ENCODE measurements around the gene FAHD2A. TPM values are rescaled to one million over a fixed set of nuclear protein-coding genes. Genes with fewer than 3 reads are reported as not detected.

The FAHD2A gene
- total RNA-seq, 1 experiment from 2014 or later, result 23.0 TPM

DNA sequence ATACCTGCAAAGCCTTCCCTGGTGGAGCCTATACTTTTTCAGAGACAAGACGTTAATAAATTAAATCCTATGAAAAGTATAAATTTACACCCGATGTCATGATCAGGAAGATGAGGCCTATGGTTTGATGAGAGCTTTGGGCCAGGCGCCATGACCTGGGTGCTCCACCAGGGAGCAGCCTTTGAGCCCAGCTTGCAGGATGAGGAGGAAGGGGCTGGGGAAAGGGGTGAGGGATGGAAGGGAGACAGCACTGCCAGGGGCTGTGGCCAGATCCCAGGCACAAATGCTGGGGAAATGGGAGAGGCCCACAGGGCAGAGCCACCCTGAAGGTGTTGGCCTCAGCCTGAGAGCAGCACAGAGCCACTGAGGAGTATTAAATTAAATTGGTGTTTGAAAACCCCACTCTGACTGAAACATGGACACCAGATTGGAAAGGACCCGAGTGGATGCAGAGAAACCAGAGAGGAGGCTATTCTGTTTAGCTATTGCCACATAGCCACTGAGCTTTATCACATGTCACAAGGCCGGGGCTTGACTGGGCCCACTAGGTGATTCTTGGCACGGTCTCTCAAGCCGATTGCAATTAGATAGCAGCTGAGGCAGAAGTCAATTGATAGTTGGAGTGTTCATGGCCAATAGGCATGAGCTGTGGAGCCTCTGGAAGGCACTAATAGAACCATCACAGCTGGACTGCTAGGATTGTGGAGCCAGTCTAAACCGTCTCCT, 9.6 kb upstream of the FAHD2A start:
- intact Hi-C loops (cut with micrococcal nuclease; ENCODE audit: unreplicated experiment), result no loop called here

DNA sequence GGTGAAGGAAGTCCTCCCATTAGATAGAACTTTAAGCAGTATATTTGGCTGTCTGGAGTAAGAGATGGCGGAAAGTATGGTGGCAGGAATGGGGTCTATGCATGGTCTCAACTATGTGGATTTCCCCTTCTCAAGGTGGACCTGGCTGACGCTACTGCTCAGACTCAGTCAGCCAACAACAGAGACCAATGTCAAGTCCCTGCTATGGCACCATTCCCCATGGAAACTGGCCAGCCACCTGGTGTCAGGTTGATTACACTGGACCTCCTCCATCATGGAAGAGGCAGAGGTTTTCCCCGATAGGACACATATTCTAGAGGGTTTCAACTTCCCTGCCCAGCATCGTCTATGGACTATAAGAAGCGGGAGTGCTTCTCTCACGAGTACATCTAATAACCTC, 8.6 kb upstream of the FAHD2A start:
- no peaks in the 10 kb centered on the region for H3K9me3 ChIP-seq (ENCODE audit: insufficient read depth, low read depth)
- TF ChIP-seq CTCF (conservative IDR thresholded peaks at IDR 0.05), result no peak
- no peak for TF ChIP-seq EZH2 (IDR thresholded peaks at IDR 0.05; ENCODE audit: low read depth)
- CTCF ChIA-PET, result no interaction called here
- intact Hi-C loops (cut with micrococcal nuclease; ENCODE audit: unreplicated experiment), result no loop called here
- H2AFZ ChIP-seq, result no peak overlapping the region
- H4K20me1 ChIP-seq (ENCODE audit: insufficient read depth), result no peaks in the 10 kb centered on the region
- H3K27me3 ChIP-seq (ENCODE audit: insufficient read depth, low read depth), result no peaks in the 10 kb centered on the region; the same call in 1 of the 2 replicates
- no peaks in the 10 kb centered on the region for H3K36me3 ChIP-seq (ENCODE audit: low read depth)
- no peak overlapping the region for H3K4me3 ChIP-seq
- no peaks in the 10 kb centered on the region for H3F3A ChIP-seq (ENCODE audit: insufficient read depth, low read depth)
- H3K9me2 ChIP-seq (ENCODE audit: insufficient read depth), result no peaks in the 10 kb centered on the region
- no peak overlapping the region for H3K4me2 ChIP-seq
- no TSS peak for BruUV-seq (replicated peaks)
- no peaks in the 10 kb centered on the region for H3K79me2 ChIP-seq (ENCODE audit: low read depth)
- POLR2A ChIA-PET (ENCODE audit: unreplicated experiment), result no interaction called here
- no peak overlapping the region for H3K27ac ChIP-seq
- DNase-seq, result no peak
- H3K4me1 ChIP-seq (replicated peaks; ENCODE audit: insufficient read depth), result 0 out of 2 replicates have a peak, but pooled peaks cover 2% of the 10 kb centered on the region

More for the DNA sequence above, 9.6 kb upstream of the FAHD2A start:
- ChIA-PET POLR2A (ENCODE audit: unreplicated experiment) (no interaction called here), CTCF (no interaction called here)
- Histone ChIP-seq H3K9me3 (ENCODE audit: insufficient read depth, low read depth) (no peaks in the 10 kb centered on the region), H3F3A (ENCODE audit: insufficient read depth, low read depth) (no peaks in the 10 kb centered on the region), H3K4me3 (no peak overlapping the region), H3K9me2 (ENCODE audit: insufficient read depth) (no peaks in the 10 kb centered on the region), H3K27ac (no peak overlapping the region), H3K36me3 (ENCODE audit: low read depth) (no peaks in the 10 kb centered on the region), H3K4me2 (no peak overlapping the region), H3K79me2 (ENCODE audit: low read depth) (no peaks in the 10 kb centered on the region), H3K27me3 (ENCODE audit: insufficient read depth, low read depth) (peaks cover 2% of the 10 kb centered on the region; the same call in 1 of the 2 replicates), H3K4me1 (replicated peaks; ENCODE audit: insufficient read depth) (0 out of 2 replicates have a peak, but pooled peaks cover 4% of the 10 kb centered on the region), H2AFZ (no peak overlapping the region), H4K20me1 (ENCODE audit: insufficient read depth) (no peaks in the 10 kb centered on the region)
- no TSS peak for BruUV-seq (replicated peaks)
- no peak for DNase-seq
- TF ChIP-seq EZH2 (IDR thresholded peaks at IDR 0.05; ENCODE audit: low read depth), result no peak
- TF ChIP-seq CTCF (conservative IDR thresholded peaks at IDR 0.05), result no peak; the same call in 1 of the 2 replicates

- no peak overlapping the region for H3K4me3 ChIP-seq
- ChIA-PET POLR2A (ENCODE audit: unreplicated experiment) (no interaction called here), CTCF (no interaction called here)
- no peaks in the 10 kb centered on the region for H3K9me3 ChIP-seq (ENCODE audit: insufficient read depth, low read depth)
- H3F3A ChIP-seq (ENCODE audit: insufficient read depth, low read depth), result no peaks in the 10 kb centered on the region; the same call in 1 of the 2 replicates
- H3K4me2 ChIP-seq, result no peak overlapping the region
- intact Hi-C loops (cut with micrococcal nuclease; ENCODE audit: unreplicated experiment), result no loop called here
- H3K27ac ChIP-seq, result no peak overlapping the region
- H3K36me3 ChIP-seq (ENCODE audit: low read depth), result no peaks in the 10 kb centered on the region
- TF ChIP-seq EZH2 (IDR thresholded peaks at IDR 0.05; ENCODE audit: low read depth), result no peak
- no peak for TF ChIP-seq CTCF (conservative IDR thresholded peaks at IDR 0.05)
- no TSS peak for BruUV-seq (replicated peaks)
- no peaks in the 10 kb centered on the region for H3K9me2 ChIP-seq (ENCODE audit: insufficient read depth)
- H2AFZ ChIP-seq, result no peak overlapping the region
- H3K4me1 ChIP-seq (replicated peaks; ENCODE audit: insufficient read depth), result peaks cover 17% of the 10 kb centered on the region
- peaks cover 23% of the 10 kb centered on the region for H3K79me2 ChIP-seq (ENCODE audit: low read depth)
- no peak for DNase-seq
- no peaks in the 10 kb centered on the region for H3K27me3 ChIP-seq (ENCODE audit: insufficient read depth, low read depth)
- no peaks in the 10 kb centered on the region for H4K20me1 ChIP-seq (ENCODE audit: insufficient read depth)
These were observed 3.4 kb upstream of the FAHD2A start for GRCh38 chr2:95399061-95399460.

Measured in PC-9 (cell line).